GM12873 (cell line): ENCODE results near the gene MYO7B.

Experiments
- TF ChIP-seq, protein P1 (sequence below): IDR thresholded peaks from 2 replicates; pipeline ENCODE4 v1.5.1; 2012; ENCODE audit warnings: low read depth, mild to moderate bottlenecking, moderate library complexity, low read length, control low read depth; ENCODE audit not compliant: insufficient read depth; ENCODE audit errors: missing control alignments

The MYO7B gene

DNA sequence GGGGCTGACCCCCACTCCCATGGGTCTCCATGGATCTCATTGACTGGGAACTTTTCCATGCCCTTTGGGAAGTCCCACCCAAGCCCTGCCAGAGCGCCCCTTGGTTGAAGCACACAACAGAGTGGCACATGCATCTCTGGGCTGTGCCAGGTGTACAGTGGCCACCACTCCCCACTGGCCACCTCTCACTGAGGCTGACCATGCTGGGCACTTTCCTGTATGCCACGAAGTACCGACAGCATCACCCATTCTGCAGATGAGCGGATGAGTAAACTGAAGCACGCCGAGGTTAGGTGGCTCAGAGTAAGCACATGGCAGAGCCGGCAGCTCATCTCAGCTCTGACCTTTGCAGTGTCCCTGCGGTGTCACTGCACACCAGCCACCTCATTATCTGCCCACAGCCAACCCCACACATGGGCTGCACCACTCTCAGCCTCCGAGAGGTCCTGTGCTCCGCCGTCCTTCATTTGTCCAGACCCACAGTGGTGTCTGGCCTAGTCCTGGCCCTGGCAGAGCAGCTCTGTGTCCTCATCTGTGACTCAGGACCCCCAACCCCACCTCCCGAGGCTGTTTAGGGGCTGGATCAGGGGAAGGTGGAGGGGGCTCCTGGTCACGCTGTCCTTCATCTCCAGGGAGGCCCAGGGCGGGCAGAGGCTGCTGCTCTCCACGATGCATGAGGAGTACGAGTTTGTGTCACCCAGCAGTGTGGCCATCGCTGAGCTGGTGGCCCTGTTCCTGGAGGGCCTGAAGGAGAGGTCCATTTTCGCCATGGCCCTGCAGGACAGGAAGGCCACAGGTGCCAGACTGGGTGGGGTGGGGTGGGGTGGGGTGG lies 92.5 kb downstream of the MYO7B start:
- TF ChIP-seq, protein P1, sequence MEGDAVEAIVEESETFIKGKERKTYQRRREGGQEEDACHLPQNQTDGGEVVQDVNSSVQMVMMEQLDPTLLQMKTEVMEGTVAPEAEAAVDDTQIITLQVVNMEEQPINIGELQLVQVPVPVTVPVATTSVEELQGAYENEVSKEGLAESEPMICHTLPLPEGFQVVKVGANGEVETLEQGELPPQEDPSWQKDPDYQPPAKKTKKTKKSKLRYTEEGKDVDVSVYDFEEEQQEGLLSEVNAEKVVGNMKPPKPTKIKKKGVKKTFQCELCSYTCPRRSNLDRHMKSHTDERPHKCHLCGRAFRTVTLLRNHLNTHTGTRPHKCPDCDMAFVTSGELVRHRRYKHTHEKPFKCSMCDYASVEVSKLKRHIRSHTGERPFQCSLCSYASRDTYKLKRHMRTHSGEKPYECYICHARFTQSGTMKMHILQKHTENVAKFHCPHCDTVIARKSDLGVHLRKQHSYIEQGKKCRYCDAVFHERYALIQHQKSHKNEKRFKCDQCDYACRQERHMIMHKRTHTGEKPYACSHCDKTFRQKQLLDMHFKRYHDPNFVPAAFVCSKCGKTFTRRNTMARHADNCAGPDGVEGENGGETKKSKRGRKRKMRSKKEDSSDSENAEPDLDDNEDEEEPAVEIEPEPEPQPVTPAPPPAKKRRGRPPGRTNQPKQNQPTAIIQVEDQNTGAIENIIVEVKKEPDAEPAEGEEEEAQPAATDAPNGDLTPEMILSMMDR, result no peak

DNA sequence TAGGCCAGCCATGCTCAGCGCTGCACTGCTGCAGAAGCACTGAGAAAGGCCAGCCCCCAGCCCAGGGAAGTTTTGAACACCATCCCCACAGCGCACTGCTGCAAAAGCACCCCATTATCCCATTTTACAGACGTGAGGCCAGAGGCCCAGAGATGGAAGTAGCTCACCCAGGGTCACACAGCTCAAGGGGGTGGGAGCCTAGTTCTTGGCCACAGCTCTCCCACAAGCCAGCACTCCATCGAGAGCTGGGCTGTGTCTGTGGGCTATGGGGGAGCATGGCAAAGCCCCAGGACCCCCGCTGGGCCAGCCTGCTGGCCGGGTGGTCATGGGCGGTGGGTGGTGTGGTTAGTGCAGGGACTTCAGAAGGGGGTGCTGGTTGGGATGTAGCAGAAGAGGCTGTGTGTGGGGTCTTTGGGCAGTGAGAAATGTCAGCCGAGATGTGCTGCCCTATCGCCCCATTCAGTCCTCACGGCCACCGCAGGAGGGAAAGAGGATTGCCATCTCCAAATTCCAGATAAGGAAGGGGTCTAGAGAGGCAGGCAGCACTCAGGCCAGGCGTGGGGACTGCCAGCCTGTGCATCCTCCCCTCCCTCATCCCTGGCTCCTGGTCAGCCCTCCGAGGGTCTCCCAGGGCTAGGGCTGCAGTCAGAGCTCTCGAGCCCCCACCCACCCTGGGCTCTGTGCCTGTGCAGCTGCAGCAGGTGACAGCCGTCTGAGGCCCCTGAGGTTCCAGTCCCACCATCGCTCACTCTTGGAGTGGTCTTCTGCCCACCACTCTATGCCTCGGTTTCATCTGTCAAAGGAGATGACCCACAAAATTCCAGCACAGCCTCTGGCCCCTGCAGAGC lies 93.5 kb downstream of the MYO7B start:
- TF ChIP-seq, protein P1, result no peak

DNA sequence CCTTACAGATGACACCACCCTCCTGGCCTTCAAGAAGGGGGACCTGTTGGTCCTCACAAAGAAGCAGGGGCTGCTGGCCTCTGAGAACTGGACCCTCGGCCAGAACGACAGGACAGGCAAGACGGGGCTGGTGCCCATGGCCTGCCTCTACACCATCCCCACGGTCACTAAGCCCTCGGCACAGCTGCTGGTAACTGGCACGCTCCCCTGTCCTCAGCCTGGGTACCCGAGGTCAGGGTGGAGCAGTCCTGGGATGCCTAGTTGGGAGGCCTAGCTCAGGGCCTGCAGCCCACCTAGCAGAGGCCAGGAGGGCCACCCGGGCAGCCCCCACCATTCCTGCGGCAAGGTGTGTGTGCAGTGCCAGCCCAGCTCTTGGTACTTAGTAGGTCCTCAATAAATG lies 94.2 kb downstream of the MYO7B start:
- TF ChIP-seq, protein P1, result no peak

GRCh38 chr2:127630096-127630863 lies 94.8 kb downstream of the MYO7B start:
- TF ChIP-seq, protein P1, result no peak

- TF ChIP-seq, protein P1, result no peak
Observed at GRCh38 chr2:127630864-127631540, 95.5 kb downstream of the MYO7B start.

- TF ChIP-seq, protein P1, result no peak
Observed at GRCh38 chr2:127631541-127631996, 96.1 kb downstream of the MYO7B start.
